Hepatocyte (in vitro differentiated cells): ENCODE measurements around the gene PCSK6.

ENCODE experiments used
- CTCF ChIP-seq: fragments of 200-600 bp; sonication (generic); IDR thresholded peaks from 2 replicates; pipeline ENCODE4 v1.5.1; 2016; ENCODE audit warnings: antibody characterized with exemption, mild to moderate bottlenecking; ENCODE audit not compliant: poor library complexity
- EZH2 ChIP-seq: fragments of 200-600 bp; sonication (generic); IDR thresholded peaks from 2 replicates; pipeline ENCODE4 v1.6.1; 2016; ENCODE audit warnings: antibody characterized with exemption, mild to moderate bottlenecking, borderline replicate concordance

- no peak for TF ChIP-seq EZH2
- no peak for TF ChIP-seq CTCF
Observed at GRCh38 chr15:101349047-101349951, 140.2 kb downstream of the PCSK6 start.
